Activated CD4-positive, alpha-beta memory T cell treated with anti-CD3 and anti-CD28 coated beads, Interleukin-2, amount 10 ng/mL, durations not matched to agents 7 days and 5 days (primary cell): ENCODE data around the gene MYMX. TPM values are rescaled to one million over a fixed set of nuclear protein-coding genes. Genes with fewer than 3 reads are reported as not detected.

Experiments used
- CTCF ChIA-PET: fragments of 350-600 bp; sonication (Branson Sonifier 250); formaldehyde crosslinking; loops from one replicate; lab custom pipeline; 2021; ENCODE audit warnings: antibody characterized with exemption, inconsistent platforms; lab: Charles Lee
- POLR2A ChIA-PET: fragments of 350-600 bp; sonication (Branson Sonifier 250); formaldehyde crosslinking; loops from one replicate; lab custom pipeline; 2021; ENCODE audit warnings: antibody characterized with exemption; lab: Charles Lee
- DNase-seq: peaks from one replicate; pipeline ENCODE4 v3.0.0-alpha.2; 2020
- H3K27ac Mint-ChIP-seq: one replicate; pipeline ENCODE4 v1.8.0; 2021; ENCODE audit warnings: mild to moderate bottlenecking, mixed read lengths
- H3K27me3 Mint-ChIP-seq: one replicate; pipeline ENCODE4 v1.8.0; 2021; ENCODE audit warnings: mixed read lengths
- H3K36me3 Mint-ChIP-seq: one replicate; pipeline ENCODE4 v1.8.0; 2021; ENCODE audit warnings: low read depth, mixed read lengths
- H3K4me1 Mint-ChIP-seq: one replicate; pipeline ENCODE4 v1.8.0; 2021; ENCODE audit warnings: mixed read lengths
- H3K4me3 Mint-ChIP-seq: one replicate; pipeline ENCODE4 v1.8.0; 2021; ENCODE audit warnings: mild to moderate bottlenecking, mixed read lengths
- H3K9me3 Mint-ChIP-seq: one replicate; pipeline ENCODE4 v1.8.0; 2021; ENCODE audit warnings: mixed read lengths
- total RNA-seq, 2 experiments: library from RNA; stranded (reverse); gene quantifications; one replicate each; pipeline ENCODE4 v1.2.3, GENCODE V29; 2021

MYMX gene
- total RNA-seq, 2 experiments from 2014 or later: not detected

DNA sequence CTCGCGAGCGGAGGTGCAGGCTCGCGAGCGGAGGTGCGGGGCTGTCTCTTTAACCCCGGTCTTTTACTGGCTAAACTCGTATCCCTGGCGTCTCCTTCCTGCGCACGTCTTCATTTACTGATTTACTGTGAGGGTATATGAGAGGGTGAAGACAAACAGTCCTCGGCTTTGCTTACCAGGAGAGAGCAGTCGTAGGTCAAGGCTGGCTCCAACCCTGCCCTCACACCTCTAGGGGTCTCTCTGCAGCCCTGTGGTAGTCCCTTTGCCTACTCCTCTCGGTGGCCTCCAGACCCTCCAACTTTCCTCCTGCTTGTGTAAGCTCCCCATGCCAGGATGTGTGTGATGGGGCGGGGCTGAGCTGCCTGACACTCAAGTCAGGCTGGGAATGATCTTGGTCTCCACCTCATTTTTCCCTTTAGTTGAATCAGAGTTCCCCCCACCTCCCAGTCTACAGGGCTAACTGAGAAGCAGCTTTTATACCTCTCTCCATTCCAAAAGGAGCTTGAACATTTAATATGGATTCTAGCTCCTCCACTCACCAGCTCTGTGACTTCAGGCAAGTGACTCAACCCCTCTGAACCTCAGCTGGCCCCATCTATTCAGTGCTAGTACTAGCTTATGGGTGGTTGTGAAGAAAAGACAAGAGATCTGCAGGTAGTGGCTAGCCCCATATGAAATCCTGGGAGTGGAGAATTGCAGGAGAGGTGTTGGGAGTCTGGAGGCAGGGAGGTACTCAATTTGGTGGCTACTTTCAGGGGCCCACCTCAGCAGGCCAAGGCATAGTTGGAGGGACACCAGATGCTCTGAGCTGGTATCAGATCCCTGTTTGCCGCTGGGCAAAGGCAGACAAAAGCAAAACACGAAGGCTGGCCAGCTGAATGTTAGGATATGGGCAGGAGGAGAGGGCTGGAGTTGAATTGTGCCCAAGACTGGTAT lies 7.6 kb downstream of the MYMX start:
- CTCF ChIA-PET: interaction anchor here (0.7 to 4.2 kb wide), 13 partner anchors 11 to 81 kb away, joined by 3 to 27 read pairs (median 5); partner anchors contain the start of genes HSP90AB1 and SLC35B2
- Mint-ChIP-seq H3K4me1 (peaks cover 39% of the 10 kb centered on the region), H3K27me3 (no peaks in the 10 kb centered on the region), H3K36me3 (no peaks in the 10 kb centered on the region), H3K9me3 (no peaks in the 10 kb centered on the region), H3K4me3 (peak overlapping the region; percentile 74), H3K27ac (peak overlapping the region; percentile 4)
- DNase-seq: no peak
- POLR2A ChIA-PET: interaction anchor here (0.8 to 6.4 kb wide), 8 partner anchors 12 to 595 kb away, joined by 4 to 88 read pairs (median 5); partner anchors contain the start of genes GTPBP2, HSP90AB1 and SLC35B2

DNA sequence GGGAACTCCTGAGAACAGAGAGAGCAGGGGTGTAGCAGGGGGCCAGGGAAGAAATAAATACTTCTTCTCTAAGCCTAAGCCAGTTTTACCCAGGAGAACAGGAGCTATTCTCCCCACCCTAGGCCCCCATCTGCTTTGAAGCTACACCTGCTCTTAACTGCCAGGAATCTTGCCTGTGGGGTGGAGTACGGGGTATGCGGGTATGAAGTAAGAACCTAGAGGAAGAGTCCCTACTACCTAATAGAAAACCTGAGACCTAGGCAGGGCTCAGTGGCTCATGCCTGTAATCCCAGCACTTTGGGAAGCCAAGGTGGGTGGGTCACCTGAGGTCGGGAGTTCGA lies 8.2 kb downstream of the MYMX start:
- Mint-ChIP-seq H3K4me3 (peak overlapping the region; percentile 74), H3K27ac (peak overlapping the region; percentile 4), H3K4me1 (peaks cover 37% of the 10 kb centered on the region), H3K36me3 (no peaks in the 10 kb centered on the region), H3K9me3 (no peaks in the 10 kb centered on the region), H3K27me3 (no peaks in the 10 kb centered on the region)
- POLR2A ChIA-PET: interaction anchor here (0.8 to 6.4 kb wide), 7 partner anchors 11 to 595 kb away, joined by 4 to 88 read pairs (median 6); partner anchors contain the start of genes GTPBP2, HSP90AB1 and SLC35B2
- CTCF ChIA-PET: interaction anchor here (0.7 to 4.2 kb wide), 11 partner anchors 10 to 80 kb away, joined by 3 to 27 read pairs (median 5); partner anchors contain the start of genes HSP90AB1 and SLC35B2
- DNase-seq: no peak

DNA sequence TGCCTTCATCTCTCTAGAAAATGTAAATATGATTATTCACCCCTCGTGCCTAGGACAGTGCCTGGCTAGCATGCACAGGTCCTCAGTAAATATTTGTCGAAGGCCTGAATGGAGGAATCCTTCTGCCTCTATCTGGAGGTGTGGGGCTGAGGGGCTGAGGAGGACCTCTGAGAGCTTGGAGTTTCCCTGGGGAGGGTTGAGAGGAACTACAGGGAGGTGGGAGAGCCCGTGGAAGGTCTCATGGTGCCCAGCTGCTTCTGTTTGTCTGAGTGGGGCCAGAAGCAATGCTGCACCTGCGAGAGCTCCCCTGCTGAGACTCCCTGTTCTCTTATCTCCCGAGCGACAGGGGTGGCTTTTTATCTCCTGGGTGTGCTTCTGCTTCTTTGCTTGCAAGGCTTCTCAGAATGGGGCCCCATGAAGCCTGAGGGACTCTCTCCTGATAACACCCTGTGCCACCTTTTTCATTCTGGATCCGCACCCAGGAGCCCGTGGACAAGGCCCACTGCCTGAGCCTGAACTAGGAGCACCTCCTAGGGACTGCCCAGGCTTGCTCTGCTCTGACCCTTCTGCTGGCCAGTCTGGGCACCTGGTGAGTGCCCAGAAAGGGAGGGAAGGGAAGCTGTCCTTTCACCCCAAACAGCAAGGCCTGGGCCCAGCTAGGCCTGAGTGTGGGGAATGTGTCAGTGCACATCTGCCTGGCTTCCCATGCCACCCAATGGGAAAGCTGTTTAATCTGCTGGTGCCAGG lies 9.0 kb downstream of the MYMX start:
- POLR2A ChIA-PET: interaction anchor here (5.0 to 6.4 kb wide), 3 partner anchors 10 to 30 kb away, joined by 23 to 88 read pairs (median 48); partner anchors contain the start of genes HSP90AB1 and SLC35B2
- Mint-ChIP-seq H3K27ac (no peak overlapping the region), H3K9me3 (no peaks in the 10 kb centered on the region), H3K27me3 (no peaks in the 10 kb centered on the region), H3K4me3 (peak overlapping the region; percentile 35), H3K36me3 (peaks cover 4% of the 10 kb centered on the region), H3K4me1 (peaks cover 35% of the 10 kb centered on the region)
- CTCF ChIA-PET: interaction anchor here (0.7 to 4.2 kb wide), 4 partner anchors 10 to 53 kb away, joined by 3 to 27 read pairs (median 16); no protein-coding TSS in a partner anchor
- no peak for DNase-seq

DNA sequence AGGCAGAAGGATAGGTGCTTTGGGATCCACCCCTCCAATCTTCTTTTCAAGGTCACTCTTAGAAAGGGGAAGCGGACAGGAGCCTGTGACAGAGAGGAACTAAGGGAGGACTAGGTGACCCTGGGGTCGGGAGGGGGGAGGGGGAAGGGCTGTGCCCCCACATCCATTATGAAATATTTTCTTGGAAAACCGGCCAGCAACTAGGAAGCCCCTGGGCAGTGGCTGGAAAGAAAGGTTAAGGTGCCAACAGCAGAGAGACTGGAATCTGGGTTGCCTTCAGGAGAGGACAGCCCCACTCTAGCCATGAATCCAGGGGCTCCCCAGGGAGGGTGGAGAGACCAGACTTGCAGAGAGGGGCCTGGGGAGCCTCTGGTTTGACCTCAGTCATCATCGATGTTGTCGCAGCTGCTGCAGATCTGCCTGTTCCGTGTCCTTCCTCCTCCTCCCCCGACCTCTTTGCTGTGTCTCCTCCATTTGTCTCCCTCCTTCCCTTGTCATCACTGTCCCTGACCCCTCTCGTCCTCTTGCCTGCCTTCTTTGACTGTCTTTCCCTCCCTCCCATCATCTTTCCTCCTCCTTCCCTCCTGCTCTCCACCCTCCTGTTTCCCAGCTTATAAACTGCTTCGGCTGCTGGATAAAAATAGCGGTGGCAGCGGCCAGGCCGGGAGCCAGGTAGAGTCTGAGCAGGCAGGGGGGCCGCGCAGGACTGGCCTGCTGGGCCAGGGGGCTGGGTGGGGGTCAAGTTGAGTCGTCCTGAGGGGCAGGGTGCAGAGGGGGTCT lies 9.8 kb downstream of the MYMX start:
- ChIA-PET CTCF (interaction anchor here (0.7 to 4.2 kb wide), 4 partner anchors 9 to 130 kb away, joined by 3 to 27 read pairs (median 15); no protein-coding TSS in a partner anchor), POLR2A (interaction anchor here (1.0 to 6.4 kb wide), 5 partner anchors 9 to 86 kb away, joined by 3 to 88 read pairs (median 6); partner anchors contain the start of genes AARS2 and HSP90AB1)
- H3K27ac Mint-ChIP-seq: no peak overlapping the region
- no peak overlapping the region for H3K4me3 Mint-ChIP-seq
- no peaks in the 10 kb centered on the region for H3K9me3 Mint-ChIP-seq
- peaks cover 8% of the 10 kb centered on the region for H3K36me3 Mint-ChIP-seq
- no peaks in the 10 kb centered on the region for H3K27me3 Mint-ChIP-seq
- peaks cover 30% of the 10 kb centered on the region for H3K4me1 Mint-ChIP-seq
- no peak for DNase-seq

DNA sequence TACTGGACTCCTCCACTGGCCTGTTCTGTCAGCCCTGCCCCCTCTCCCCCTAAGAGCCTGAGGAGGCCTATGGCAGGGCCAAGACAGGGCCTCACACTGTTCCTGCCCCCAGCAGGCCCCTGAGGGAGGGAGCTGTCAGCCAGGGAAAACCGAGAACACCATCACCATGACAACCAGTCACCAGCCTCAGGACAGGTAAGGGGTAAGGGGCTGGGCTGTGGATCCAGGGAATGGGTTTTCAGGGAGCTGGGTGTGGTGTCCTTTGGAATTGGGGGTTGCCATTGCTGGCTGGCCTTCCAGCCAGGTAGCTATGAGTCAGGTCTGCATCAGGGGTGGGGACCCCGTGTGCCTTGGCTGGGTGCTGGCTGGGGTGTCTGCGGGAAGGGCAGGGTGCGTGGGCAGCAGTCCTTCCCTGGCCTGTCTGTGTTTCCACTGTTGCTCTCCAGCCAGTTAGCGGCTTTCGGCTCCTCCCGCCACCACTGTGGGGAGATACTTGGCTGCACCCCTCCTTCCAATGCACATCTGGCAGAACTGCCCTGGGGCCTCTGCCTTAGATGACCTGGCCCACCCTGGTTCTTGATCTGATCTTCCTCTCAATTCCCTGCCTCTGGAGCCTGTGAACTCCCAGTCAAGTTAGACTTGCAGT lies 10.5 kb downstream of the MYMX start:
- Mint-ChIP-seq H3K9me3 (no peaks in the 10 kb centered on the region), H3K27ac (no peak overlapping the region), H3K36me3 (peaks cover 8% of the 10 kb centered on the region), H3K4me3 (no peak overlapping the region), H3K27me3 (no peaks in the 10 kb centered on the region), H3K4me1 (peaks cover 25% of the 10 kb centered on the region)
- DNase-seq: no peak
- ChIA-PET CTCF (interaction anchor here (1.0 to 4.2 kb wide), 5 partner anchors 10 to 131 kb away, joined by 3 to 27 read pairs (median 3); no protein-coding TSS in a partner anchor), POLR2A (interaction anchor here (1.0 to 6.4 kb wide), 5 partner anchors 9 to 85 kb away, joined by 3 to 88 read pairs (median 6); partner anchors contain the start of genes AARS2 and HSP90AB1)

DNA sequence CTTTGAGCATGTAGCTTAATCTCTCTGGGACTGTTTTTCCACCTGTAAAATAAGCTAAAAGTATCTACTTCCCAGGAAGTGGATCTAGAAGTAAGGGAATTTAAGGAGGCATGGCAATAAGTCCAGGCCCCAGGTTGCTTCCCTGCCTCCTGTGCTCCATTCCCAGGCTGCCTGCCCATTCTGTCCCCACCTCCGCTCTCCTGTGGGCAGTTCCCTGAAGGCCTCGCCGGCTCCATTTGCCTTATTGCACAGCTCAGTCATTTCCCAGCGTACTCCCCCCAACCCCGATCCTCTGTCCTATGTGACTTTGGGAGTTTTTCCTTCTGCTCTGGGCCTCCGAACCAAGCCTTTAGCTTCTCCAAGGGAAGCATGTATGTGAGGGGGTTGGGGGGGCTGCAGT lies 11.3 kb downstream of the MYMX start:
- no peak overlapping the region for H3K4me3 Mint-ChIP-seq
- no peak overlapping the region for H3K27ac Mint-ChIP-seq
- H3K36me3 Mint-ChIP-seq: peaks cover 8% of the 10 kb centered on the region
- DNase-seq: no peak
- peaks cover 22% of the 10 kb centered on the region for H3K4me1 Mint-ChIP-seq
- ChIA-PET POLR2A (interaction anchor here (1.2 to 6.0 kb wide), 3 partner anchors 8 to 19 kb away, joined by 6 to 48 read pairs (median 6); partner anchors contain the start of gene HSP90AB1), CTCF (interaction anchor here (1.0 to 1.5 kb wide), 4 partner anchors 9 to 132 kb away, joined by 3 to 4 read pairs (median 3); no protein-coding TSS in a partner anchor)
- no peaks in the 10 kb centered on the region for H3K27me3 Mint-ChIP-seq
- no peaks in the 10 kb centered on the region for H3K9me3 Mint-ChIP-seq

DNA sequence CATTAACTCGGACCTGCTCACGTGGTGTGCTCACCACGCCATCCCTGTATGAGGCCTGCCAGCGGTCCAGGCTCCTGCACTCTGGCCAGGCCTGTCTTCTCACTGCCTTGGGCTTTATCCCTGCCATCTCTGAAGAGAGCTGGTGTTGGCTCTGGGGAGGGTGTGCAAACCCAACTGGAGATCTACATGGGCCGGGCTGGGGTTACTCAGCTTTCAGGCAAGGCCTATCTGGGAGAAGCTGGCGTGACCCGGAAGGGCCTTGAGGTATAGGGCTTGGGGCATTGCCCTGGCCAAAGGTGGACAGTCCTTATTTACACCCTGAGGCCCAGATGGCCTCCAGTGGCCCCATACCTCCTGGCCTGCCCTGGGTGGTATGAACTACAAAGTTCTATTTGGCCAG lies 11.7 kb downstream of the MYMX start:
- Mint-ChIP-seq H3K4me3 (no peak overlapping the region), H3K4me1 (peaks cover 22% of the 10 kb centered on the region), H3K27ac (no peak overlapping the region), H3K36me3 (peaks cover 8% of the 10 kb centered on the region), H3K9me3 (no peaks in the 10 kb centered on the region), H3K27me3 (no peaks in the 10 kb centered on the region)
- DNase-seq: no peak
- POLR2A ChIA-PET: interaction anchor here (1.2 to 6.0 kb wide), 3 partner anchors 8 to 18 kb away, joined by 6 to 48 read pairs (median 6); partner anchors contain the start of gene HSP90AB1
- CTCF ChIA-PET: interaction anchor here (1.0 to 1.5 kb wide), 2 partner anchors 9 to 28 kb away, joined by 3 read pairs; no protein-coding TSS in a partner anchor

DNA sequence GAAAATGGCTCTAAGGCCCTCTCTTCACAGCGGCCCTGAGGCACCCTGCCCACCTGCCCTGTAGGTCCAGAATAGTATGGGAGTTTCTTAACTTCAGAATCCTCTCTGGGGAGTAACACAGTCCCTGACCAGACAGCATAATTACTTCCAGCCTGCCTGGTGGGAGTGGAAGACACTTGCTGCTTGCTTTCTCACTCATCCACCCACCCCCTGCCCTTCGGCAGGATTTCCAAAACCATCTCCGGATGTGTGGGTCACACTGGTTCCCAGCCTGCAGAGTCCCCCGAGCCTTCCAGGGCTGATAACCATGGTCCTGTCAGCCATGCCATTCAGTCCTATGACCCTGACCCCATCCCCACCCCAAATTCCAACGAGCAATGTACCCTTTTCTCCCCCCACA lies 12.1 kb downstream of the MYMX start:
- ChIA-PET POLR2A (interaction anchor here (1.2 to 6.0 kb wide), 3 partner anchors 7 to 18 kb away, joined by 6 to 48 read pairs (median 6); partner anchors contain the start of gene HSP90AB1), CTCF (interaction anchor here (1.5 kb wide), 1 partner anchor 28 kb away, joined by 3 read pairs; no protein-coding TSS in a partner anchor)
- no peak for DNase-seq
- no peaks in the 10 kb centered on the region for H3K9me3 Mint-ChIP-seq
- H3K27ac Mint-ChIP-seq: no peak overlapping the region
- no peak overlapping the region for H3K4me3 Mint-ChIP-seq
- H3K36me3 Mint-ChIP-seq: peaks cover 8% of the 10 kb centered on the region
- no peaks in the 10 kb centered on the region for H3K27me3 Mint-ChIP-seq
- peaks cover 26% of the 10 kb centered on the region for H3K4me1 Mint-ChIP-seq

DNA sequence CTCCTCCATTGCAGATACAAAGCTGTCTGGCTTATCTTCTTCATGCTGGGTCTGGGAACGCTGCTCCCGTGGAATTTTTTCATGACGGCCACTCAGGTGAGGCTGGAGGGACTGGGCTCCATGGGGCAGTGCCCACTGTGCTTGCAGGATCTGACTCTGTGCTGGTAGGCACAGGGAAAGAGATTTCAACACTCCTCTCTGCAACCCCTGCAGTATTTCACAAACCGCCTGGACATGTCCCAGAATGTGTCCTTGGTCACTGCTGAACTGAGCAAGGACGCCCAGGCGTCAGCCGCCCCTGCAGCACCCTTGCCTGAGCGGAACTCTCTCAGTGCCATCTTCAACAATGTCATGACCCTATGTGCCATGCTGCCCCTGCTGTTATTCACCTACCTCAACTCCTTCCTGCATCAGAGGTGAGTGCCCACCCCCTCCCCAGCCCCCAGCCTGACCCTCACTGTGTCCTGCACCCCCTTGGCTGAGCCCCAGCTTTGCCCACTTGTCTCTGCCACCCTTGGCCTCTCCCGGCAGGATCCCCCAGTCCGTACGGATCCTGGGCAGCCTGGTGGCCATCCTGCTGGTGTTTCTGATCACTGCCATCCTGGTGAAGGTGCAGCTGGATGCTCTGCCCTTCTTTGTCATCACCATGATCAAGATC lies 12.8 kb downstream of the MYMX start:
- Mint-ChIP-seq H3K27ac (no peak overlapping the region), H3K9me3 (no peaks in the 10 kb centered on the region), H3K4me1 (peaks cover 20% of the 10 kb centered on the region), H3K4me3 (no peak overlapping the region), H3K27me3 (no peaks in the 10 kb centered on the region), H3K36me3 (peaks cover 8% of the 10 kb centered on the region)
- CTCF ChIA-PET: no interaction called here
- DNase-seq: no peak
- POLR2A ChIA-PET: interaction anchor here (2.0 kb wide), 1 partner anchor 18 kb away, joined by 8 read pairs; the partner anchor contains the start of gene HSP90AB1

DNA sequence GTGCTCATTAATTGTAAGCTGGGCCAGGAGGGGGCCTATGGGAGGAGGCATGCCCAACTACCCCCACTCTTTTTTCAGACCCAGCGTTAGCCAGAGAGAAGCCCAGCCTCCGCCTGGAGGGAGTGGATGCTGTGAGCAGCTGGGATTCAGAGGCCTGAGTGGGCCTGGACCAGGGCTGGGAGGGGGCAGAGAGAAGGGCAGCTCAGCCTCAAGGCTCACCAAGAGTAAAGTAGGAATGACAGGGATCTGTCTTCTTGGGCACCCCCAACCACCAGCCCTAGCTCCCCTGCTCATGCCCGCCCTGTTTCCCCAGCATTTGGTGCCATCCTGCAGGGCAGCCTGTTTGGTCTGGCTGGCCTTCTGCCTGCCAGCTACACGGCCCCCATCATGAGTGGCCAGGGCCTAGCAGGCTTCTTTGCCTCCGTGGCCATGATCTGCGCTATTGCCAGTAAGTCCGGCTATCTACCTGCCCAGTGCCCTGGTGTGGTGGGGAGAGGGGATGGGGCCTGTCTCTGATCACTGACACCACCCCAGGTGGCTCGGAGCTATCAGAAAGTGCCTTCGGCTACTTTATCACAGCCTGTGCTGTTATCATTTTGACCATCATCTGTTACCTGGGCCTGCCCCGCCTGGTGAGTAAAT lies 13.4 kb downstream of the MYMX start:
- Mint-ChIP-seq H3K27ac (no peak overlapping the region), H3K27me3 (no peaks in the 10 kb centered on the region), H3K9me3 (no peaks in the 10 kb centered on the region), H3K4me3 (no peak overlapping the region), H3K4me1 (peaks cover 13% of the 10 kb centered on the region), H3K36me3 (peaks cover 8% of the 10 kb centered on the region)
- POLR2A ChIA-PET: interaction anchor here (1.1 to 2.0 kb wide), 2 partner anchors 15 to 17 kb away, joined by 4 to 8 read pairs; partner anchors contain the start of gene HSP90AB1
- no peak for DNase-seq
- CTCF ChIA-PET: no interaction called here
